ENCODE results near the gene IGFBP1. TPM values are rescaled to one million over a fixed set of nuclear protein-coding genes. Genes with fewer than 3 reads are reported as not detected.

IGFBP1 gene
- total RNA-seq, 2 donors from 2014 or later = not detected

- no peak for ATAC-seq (ENCODE audit: insufficient number of reproducible peaks, low FRiP score, low read depth)
These were observed 7.8 kb upstream of the IGFBP1 start for GRCh38 chr7:45880433-45880860.

GRCh38 chr7:45881280-45881758 is 7.0 kb upstream of the IGFBP1 start:
- no peaks in the 10 kb centered on the region for H3K4me1 ChIP-seq (ENCODE audit: control insufficient read depth in 1 of 2, low read depth in 2 of 2)
- H3K9me3 ChIP-seq = peaks cover 3% of the 10 kb centered on the region
- no peak overlapping the region for H3K4me3 ChIP-seq
- no peak overlapping the region for H3K27ac ChIP-seq
- H3K36me3 ChIP-seq = no peaks in the 10 kb centered on the region
- no peak for ATAC-seq (ENCODE audit: insufficient number of reproducible peaks, low FRiP score, low read depth)
- DNase-seq (ENCODE audit: low spot score) = no peak
- no peaks in the 10 kb centered on the region for H3K27me3 ChIP-seq (replicated peaks; ENCODE audit: insufficient read depth)
- no peak for TF ChIP-seq CTCF (IDR thresholded peaks at IDR 0.05)

More at GRCh38 chr7:45880433-45880860, 7.8 kb upstream of the IGFBP1 start:
- peaks cover 3% of the 10 kb centered on the region for H3K9me3 ChIP-seq
- no peaks in the 10 kb centered on the region for H3K4me1 ChIP-seq (ENCODE audit: control insufficient read depth in 1 of 2, low read depth in 2 of 2)
- no peak for DNase-seq (ENCODE audit: low spot score)
- H3K27me3 ChIP-seq (replicated peaks; ENCODE audit: insufficient read depth) = no peaks in the 10 kb centered on the region
- no peak overlapping the region for H3K4me3 ChIP-seq
- H3K36me3 ChIP-seq = no peaks in the 10 kb centered on the region
- no peak for TF ChIP-seq CTCF (IDR thresholded peaks at IDR 0.05)
- H3K27ac ChIP-seq = no peak overlapping the region

GRCh38 chr7:45881759-45882464 is 6.4 kb upstream of the IGFBP1 start:
- ATAC-seq (ENCODE audit: insufficient number of reproducible peaks, low FRiP score, low read depth) = no peak
- no peak for TF ChIP-seq CTCF (IDR thresholded peaks at IDR 0.05)
- DNase-seq (ENCODE audit: low spot score) = no peak

GRCh38 chr7:45882465-45882810 is 5.8 kb upstream of the IGFBP1 start:
- Histone ChIP-seq H3K36me3 (no peaks in the 10 kb centered on the region), H3K4me3 (no peak overlapping the region), H3K27ac (no peak overlapping the region), H3K27me3 (replicated peaks; ENCODE audit: insufficient read depth) (no peaks in the 10 kb centered on the region), H3K9me3 (peaks cover 3% of the 10 kb centered on the region), H3K4me1 (ENCODE audit: control insufficient read depth in 1 of 2, low read depth in 2 of 2) (no peaks in the 10 kb centered on the region)
- ATAC-seq (ENCODE audit: insufficient number of reproducible peaks, low FRiP score, low read depth) (no peak), DNase-seq (ENCODE audit: low spot score) (no peak)
- TF ChIP-seq CTCF (IDR thresholded peaks at IDR 0.05) = no peak

More at GRCh38 chr7:45881759-45882464, 6.4 kb upstream of the IGFBP1 start:
- no peak overlapping the region for H3K27ac ChIP-seq
- peaks cover 3% of the 10 kb centered on the region for H3K9me3 ChIP-seq
- H3K27me3 ChIP-seq (replicated peaks; ENCODE audit: insufficient read depth) = no peaks in the 10 kb centered on the region
- H3K4me1 ChIP-seq (ENCODE audit: control insufficient read depth in 1 of 2, low read depth in 2 of 2) = no peaks in the 10 kb centered on the region
- no peaks in the 10 kb centered on the region for H3K36me3 ChIP-seq
- no peak overlapping the region for H3K4me3 ChIP-seq

- no peak overlapping the region for H3K27ac ChIP-seq
- H3K36me3 ChIP-seq = no peaks in the 10 kb centered on the region
- DNase-seq (ENCODE audit: low spot score) = no peak
- peaks cover 0 to 11% of the 10 kb centered on the region in 2 donors for H3K4me1 ChIP-seq (ENCODE audit: control insufficient read depth in 1 of 2, low read depth in 2 of 2)
- TF ChIP-seq CTCF (IDR thresholded peaks at IDR 0.05) = no peak
- H3K9me3 ChIP-seq = no peaks in the 10 kb centered on the region
- ATAC-seq (ENCODE audit: insufficient number of reproducible peaks, low FRiP score, low read depth) = no peak
- no peak overlapping the region for H3K4me3 ChIP-seq
- H3K27me3 ChIP-seq (replicated peaks; ENCODE audit: insufficient read depth) = peaks cover 8% of the 10 kb centered on the region
These were observed 4.2 kb upstream of the IGFBP1 start for GRCh38 chr7:45884136-45884535.
